GM21515 (cell line): ENCODE results near the gene JMJD8.

ENCODE experiments used
- ATAC-seq: cut with Tn5 transposase; IDR thresholded peaks from one replicate; pipeline ENCODE4 v1.9.1; 2021; ENCODE audit not compliant: unreplicated experiment

JMJD8 gene

GRCh38 chr16:666572-666971, 17.6 kb downstream of the JMJD8 start:
- ATAC-seq: no peak

GRCh38 chr16:662597-662996, 21.5 kb downstream of the JMJD8 start:
- ATAC-seq: no peak

- no peak for ATAC-seq
Observed at GRCh38 chr16:662095-662494, 22.0 kb downstream of the JMJD8 start.

GRCh38 chr16:661184-661821, 22.8 kb downstream of the JMJD8 start:
- ATAC-seq: no peak

- ATAC-seq: no peak
Observed at GRCh38 chr16:660459-661183, 23.5 kb downstream of the JMJD8 start.

- no peak for ATAC-seq
Observed at GRCh38 chr16:660132-660458, 24.0 kb downstream of the JMJD8 start.

GRCh38 chr16:659618-660017, 24.5 kb downstream of the JMJD8 start:
- no peak for ATAC-seq

GRCh38 chr16:658679-659571, 25.2 kb downstream of the JMJD8 start:
- no peak for ATAC-seq

- no peak for ATAC-seq
Observed at GRCh38 chr16:657487-657886, 26.6 kb downstream of the JMJD8 start.

- no peak for ATAC-seq
Observed at GRCh38 chr16:654034-654433, 30.1 kb downstream of the JMJD8 start.

GRCh38 chr16:652454-653305, 31.5 kb downstream of the JMJD8 start:
- ATAC-seq: no peak

GRCh38 chr16:651844-652243, 32.3 kb downstream of the JMJD8 start:
- no peak for ATAC-seq

- ATAC-seq: peak; percentile 6
Observed at GRCh38 chr16:649631-650030, 34.5 kb downstream of the JMJD8 start.

GRCh38 chr16:648781-649589, 35.1 kb downstream of the JMJD8 start, which contains the start of gene WDR90:
WDR90 (plus strand) TSS chr16:649365; CDS start chr16:649417, 52 bp downstream.
- ATAC-seq: peak; percentile 64

- ATAC-seq: no peak
Observed at GRCh38 chr16:648071-648780, 35.9 kb downstream of the JMJD8 start.

- no peak for ATAC-seq
Observed at GRCh38 chr16:647173-647902, 36.8 kb downstream of the JMJD8 start.

- no peak for ATAC-seq
Observed at GRCh38 chr16:646679-647172, 37.4 kb downstream of the JMJD8 start.

GRCh38 chr16:645852-646678, 38.1 kb downstream of the JMJD8 start:
- no peak for ATAC-seq
